Stimulated activated naive CD8-positive, alpha-beta T cell treated with anti-CD3 and anti-CD28 coated beads, Interleukin-15, Interleukin-2, amounts not matched to agents 100 ng/mL and 50 ng/mL, for 24 hours (primary cell): ENCODE results near the gene HNRNPH2.

Experiments
- H3K27ac Mint-ChIP-seq: one replicate; pipeline ENCODE4 v1.8.0; 2021; ENCODE audit warnings: mild to moderate bottlenecking, mixed read lengths
- H3K27me3 Mint-ChIP-seq: one replicate; pipeline ENCODE4 v1.8.0; 2021; ENCODE audit warnings: mixed read lengths
- H3K36me3 Mint-ChIP-seq: one replicate; pipeline ENCODE4 v1.8.0; 2021; ENCODE audit warnings: low read depth, mixed read lengths
- H3K4me1 Mint-ChIP-seq: one replicate; pipeline ENCODE4 v1.8.0; 2021; ENCODE audit warnings: low read depth, mixed read lengths
- H3K4me3 Mint-ChIP-seq: one replicate; pipeline ENCODE4 v1.8.0; 2021; ENCODE audit warnings: mild to moderate bottlenecking, mixed read lengths
- H3K9me3 Mint-ChIP-seq: one replicate; pipeline ENCODE4 v1.8.0; 2021; ENCODE audit warnings: mixed read lengths

The HNRNPH2 gene, protein sequence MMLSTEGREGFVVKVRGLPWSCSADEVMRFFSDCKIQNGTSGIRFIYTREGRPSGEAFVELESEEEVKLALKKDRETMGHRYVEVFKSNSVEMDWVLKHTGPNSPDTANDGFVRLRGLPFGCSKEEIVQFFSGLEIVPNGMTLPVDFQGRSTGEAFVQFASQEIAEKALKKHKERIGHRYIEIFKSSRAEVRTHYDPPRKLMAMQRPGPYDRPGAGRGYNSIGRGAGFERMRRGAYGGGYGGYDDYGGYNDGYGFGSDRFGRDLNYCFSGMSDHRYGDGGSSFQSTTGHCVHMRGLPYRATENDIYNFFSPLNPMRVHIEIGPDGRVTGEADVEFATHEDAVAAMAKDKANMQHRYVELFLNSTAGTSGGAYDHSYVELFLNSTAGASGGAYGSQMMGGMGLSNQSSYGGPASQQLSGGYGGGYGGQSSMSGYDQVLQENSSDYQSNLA

DNA sequence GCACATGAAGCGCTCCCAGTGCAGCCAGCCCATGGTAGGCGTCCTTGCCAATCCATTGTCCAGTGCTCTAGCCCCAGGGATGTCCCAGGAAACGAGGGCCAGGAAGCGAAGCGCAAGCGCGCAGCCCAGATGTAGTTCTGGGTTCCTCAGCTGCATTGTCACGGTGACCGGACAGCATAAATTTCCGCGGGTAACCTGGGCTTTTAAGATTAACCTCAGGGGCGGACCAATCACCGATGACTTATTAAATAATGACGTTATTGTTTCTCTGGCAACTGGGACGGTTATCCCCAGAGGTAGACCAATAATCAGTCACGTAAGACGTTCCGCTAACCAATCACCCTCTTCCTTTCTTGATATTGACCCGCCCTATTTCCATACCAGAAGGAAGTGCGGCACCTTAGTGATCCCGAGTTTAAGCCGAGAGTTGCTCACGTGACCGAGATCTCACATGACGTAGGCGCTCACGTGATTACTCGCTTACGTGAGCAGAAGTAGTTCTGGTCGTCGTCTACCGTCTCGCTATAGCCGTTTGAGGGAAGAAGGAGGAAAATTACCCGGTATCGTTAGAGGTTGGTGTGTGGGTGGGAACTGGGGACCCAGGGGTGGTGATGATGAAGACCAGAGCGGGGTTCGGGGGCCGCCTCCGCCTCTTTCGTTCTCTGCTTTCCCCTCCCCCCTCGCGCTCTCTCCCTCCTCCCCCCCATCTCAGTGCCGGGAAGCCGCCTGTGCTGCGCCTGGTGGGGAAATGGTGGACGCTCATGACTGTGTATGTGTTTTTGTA lies at the start of gene HNRNPH2, which contains the start of gene GLA:
Gene HNRNPH2 (plus strand): TSS at position 475 of the 784 bp plus-strand sequence. CDS start 3,767 bp downstream, outside the sequence.
Gene GLA (minus strand): TSS at position 178 of the 784 bp plus-strand sequence. CDS start 22 bp downstream, at position 156.
- Mint-ChIP-seq H3K4me3 (peak within 1 kb of the TSS; percentile 95), H3K4me1 (peaks cover 31% of the 10 kb centered on the region), H3K9me3 (no peaks in the 10 kb centered on the region), H3K27me3 (no peaks in the 10 kb centered on the region), H3K36me3 (peaks cover 29% of the 10 kb centered on the region), H3K27ac (peak within 1 kb of the TSS; percentile 96)

DNA sequence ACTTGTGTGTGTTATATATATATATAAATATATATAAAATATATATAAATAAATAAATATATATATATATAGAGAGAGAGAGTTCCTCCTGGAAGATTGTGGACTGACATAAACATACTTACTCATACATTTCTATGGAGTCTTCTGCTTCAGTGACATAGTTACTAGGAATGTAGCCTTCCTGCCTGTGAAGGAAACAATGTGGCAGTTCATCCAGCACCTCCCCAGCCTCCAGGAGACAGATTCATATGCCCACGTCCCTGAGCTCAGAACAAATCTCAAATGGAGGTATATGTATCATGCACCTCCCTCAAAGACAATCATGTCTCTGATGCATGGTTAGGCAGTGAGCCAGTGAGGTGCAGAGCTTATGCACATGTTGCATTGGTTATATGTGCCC lies 48.1 kb upstream of the HNRNPH2 start:
- Mint-ChIP-seq H3K27me3 (no peaks in the 10 kb centered on the region), H3K9me3 (no peaks in the 10 kb centered on the region), H3K27ac (no peak overlapping the region), H3K36me3 (no peaks in the 10 kb centered on the region), H3K4me1 (peaks cover 3% of the 10 kb centered on the region), H3K4me3 (no peak overlapping the region)

DNA sequence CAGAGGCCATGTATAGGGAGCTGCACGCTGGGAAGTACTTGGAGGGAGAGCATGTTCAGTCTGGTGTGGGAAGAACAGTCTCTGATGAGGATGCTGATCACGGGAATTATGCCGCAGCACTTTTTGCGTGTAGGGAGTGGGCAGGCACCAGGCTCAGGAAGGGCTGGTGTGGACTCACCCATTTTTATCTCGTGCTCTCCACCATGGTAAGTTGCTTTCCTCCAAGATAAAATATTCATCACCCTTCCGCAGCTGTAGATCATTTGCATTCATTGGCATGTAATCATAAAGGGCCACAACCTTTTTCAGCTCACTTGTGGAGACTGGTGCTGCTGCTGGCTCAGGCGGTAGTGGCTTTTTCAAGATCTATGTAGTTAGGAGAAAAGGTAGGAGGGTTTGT lies 47.6 kb upstream of the HNRNPH2 start:
- no peaks in the 10 kb centered on the region for H3K27me3 Mint-ChIP-seq
- no peak overlapping the region for H3K27ac Mint-ChIP-seq
- no peaks in the 10 kb centered on the region for H3K36me3 Mint-ChIP-seq
- H3K4me3 Mint-ChIP-seq, result no peak overlapping the region
- no peaks in the 10 kb centered on the region for H3K9me3 Mint-ChIP-seq
- peaks cover 3% of the 10 kb centered on the region for H3K4me1 Mint-ChIP-seq

DNA sequence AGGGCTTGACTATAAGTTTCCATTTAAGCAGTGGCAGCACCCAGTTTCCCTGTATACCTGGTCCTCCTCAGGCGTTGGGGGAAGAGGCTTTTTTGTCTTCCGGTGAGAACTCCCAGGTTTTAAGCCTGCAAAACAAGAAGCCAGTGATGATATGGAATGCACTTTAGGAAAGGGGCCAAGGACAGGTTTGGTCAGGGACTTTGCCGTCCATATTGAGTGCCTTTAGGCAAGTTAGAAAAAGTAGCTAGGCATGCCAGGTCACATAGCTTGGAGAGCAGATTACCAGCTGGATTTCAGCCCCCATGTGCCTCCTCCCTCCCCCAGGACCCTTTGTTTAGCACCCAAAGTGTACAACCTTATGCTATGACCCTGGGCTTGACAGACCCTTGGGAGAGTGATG lies 45.9 kb upstream of the HNRNPH2 start:
- no peaks in the 10 kb centered on the region for H3K27me3 Mint-ChIP-seq
- H3K4me1 Mint-ChIP-seq, result peaks cover 3% of the 10 kb centered on the region
- H3K9me3 Mint-ChIP-seq, result no peaks in the 10 kb centered on the region
- H3K27ac Mint-ChIP-seq, result no peak overlapping the region
- no peak overlapping the region for H3K4me3 Mint-ChIP-seq
- no peaks in the 10 kb centered on the region for H3K36me3 Mint-ChIP-seq

DNA sequence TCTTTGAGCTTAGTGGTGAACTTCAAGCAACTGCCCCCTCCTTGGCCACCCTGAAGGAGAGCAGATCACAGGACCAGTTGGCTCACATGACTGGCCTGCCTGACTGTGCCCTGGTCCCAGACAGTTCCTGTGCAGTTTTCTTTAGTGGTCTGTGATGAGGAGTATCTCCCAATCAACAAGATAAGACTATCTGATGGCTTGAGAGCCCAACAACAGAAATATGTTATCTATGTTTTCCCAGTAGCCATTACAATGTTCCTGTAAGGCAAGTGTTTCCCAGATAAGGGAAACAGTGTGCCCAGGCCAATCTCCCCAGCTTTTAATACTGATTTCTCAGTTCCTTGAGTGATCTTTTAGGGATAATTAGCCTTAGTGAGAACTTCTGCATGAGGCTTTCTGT lies 45.3 kb upstream of the HNRNPH2 start:
- no peaks in the 10 kb centered on the region for H3K9me3 Mint-ChIP-seq
- H3K4me3 Mint-ChIP-seq, result no peak overlapping the region
- H3K27me3 Mint-ChIP-seq, result no peaks in the 10 kb centered on the region
- peaks cover 3% of the 10 kb centered on the region for H3K4me1 Mint-ChIP-seq
- H3K27ac Mint-ChIP-seq, result no peak overlapping the region
- H3K36me3 Mint-ChIP-seq, result no peaks in the 10 kb centered on the region

DNA sequence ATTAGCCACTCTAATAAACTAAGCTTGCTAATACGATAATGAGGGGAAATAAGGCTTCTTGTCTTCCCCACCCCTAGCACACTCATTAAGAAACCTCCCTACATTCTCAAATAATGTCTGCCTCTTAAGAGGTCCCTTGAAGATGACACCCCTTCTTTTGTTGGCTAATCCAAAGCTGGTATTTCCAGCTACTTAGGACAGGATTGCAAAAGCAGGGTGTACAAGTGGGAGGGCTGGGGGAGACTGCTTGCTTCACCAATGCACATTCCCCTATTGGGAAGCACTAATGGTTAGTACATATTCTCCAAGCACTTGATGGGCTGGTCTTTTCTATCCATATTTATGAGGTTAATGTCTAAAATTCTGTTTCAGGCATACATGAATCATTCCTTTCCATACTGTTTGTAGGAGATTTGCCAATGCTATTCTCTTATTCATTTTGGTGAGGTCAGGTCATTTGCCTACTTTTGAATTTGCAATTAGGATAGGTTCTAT lies 42.7 kb upstream of the HNRNPH2 start:
- Mint-ChIP-seq H3K9me3 (no peaks in the 10 kb centered on the region), H3K4me1 (no peaks in the 10 kb centered on the region), H3K27ac (no peak overlapping the region), H3K36me3 (no peaks in the 10 kb centered on the region), H3K4me3 (no peak overlapping the region), H3K27me3 (no peaks in the 10 kb centered on the region)

DNA sequence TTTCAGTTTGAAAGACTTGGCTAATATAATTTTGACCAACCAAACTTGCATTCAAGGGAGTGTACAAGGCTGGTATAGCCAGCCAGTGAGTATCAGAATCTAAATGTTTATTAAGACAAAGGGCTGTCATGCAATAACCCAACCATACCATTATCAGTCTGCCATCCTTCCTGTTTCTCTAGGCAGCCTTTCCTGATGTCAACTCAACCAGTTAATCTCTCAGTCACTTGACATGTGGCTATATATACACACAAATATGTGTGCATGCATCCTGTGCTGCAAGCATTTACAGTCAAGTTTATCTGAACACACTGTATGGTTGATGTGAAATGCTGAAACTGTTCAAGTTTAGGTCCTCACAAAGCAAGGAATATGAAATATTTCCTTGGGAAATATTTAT lies 39.2 kb upstream of the HNRNPH2 start:
- H3K36me3 Mint-ChIP-seq, result no peaks in the 10 kb centered on the region
- H3K27ac Mint-ChIP-seq, result no peak overlapping the region
- H3K9me3 Mint-ChIP-seq, result no peaks in the 10 kb centered on the region
- no peak overlapping the region for H3K4me3 Mint-ChIP-seq
- no peaks in the 10 kb centered on the region for H3K4me1 Mint-ChIP-seq
- no peaks in the 10 kb centered on the region for H3K27me3 Mint-ChIP-seq

DNA sequence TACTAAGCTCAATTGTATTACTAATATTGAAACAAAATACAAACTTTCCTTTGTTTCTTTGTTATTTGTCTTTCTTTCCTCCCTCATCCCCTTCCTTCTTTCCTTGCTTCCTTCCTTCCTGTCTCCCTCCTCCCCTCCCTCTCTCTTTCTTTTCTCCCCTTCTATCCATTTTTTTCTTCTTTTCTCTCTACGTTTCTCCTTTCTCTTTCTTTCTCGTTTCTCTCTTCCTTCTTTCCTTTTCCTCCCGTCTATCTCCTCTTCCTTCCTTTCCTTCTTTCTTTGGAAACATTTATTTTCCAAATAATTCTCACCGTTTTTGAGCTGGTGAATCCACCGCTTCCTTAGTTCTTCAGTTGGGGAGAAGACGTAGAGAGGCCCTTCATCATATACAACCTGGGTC lies 38.3 kb upstream of the HNRNPH2 start:
- no peaks in the 10 kb centered on the region for H3K36me3 Mint-ChIP-seq
- H3K4me3 Mint-ChIP-seq, result no peak overlapping the region
- no peaks in the 10 kb centered on the region for H3K27me3 Mint-ChIP-seq
- H3K27ac Mint-ChIP-seq, result no peak overlapping the region
- H3K9me3 Mint-ChIP-seq, result no peaks in the 10 kb centered on the region
- H3K4me1 Mint-ChIP-seq, result no peaks in the 10 kb centered on the region

DNA sequence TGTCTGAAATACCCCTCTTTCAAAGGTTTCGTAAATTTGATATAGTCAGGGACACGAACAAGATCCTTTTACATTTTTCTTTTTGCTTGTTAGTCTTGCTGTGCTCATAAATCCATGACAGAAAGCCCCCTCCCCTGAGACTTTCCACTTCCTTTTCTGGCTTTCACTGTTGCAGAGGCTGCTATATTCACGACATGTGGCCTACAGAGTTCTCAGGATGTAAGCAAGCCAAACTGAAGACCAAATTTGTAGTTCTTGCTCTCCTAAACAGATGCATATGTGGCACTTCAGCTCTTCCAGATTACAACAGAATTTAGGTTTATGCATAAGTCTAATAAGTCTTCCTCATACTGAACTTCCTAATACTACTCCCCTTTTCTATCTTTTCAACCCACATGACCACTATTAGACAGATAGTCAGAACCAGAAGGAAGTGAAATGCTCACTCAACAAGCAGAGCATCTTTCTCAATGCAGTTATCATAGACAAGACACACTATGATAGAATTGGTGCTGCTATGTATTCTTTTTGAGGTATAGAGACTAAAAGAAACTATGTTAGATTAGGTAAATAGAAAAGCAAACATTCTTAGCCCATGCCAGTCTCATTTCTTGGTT lies 37.0 kb upstream of the HNRNPH2 start:
- H3K9me3 Mint-ChIP-seq, result no peaks in the 10 kb centered on the region
- H3K4me3 Mint-ChIP-seq, result no peak overlapping the region
- H3K4me1 Mint-ChIP-seq, result peaks cover 4% of the 10 kb centered on the region
- no peak overlapping the region for H3K27ac Mint-ChIP-seq
- H3K36me3 Mint-ChIP-seq, result no peaks in the 10 kb centered on the region
- no peaks in the 10 kb centered on the region for H3K27me3 Mint-ChIP-seq

DNA sequence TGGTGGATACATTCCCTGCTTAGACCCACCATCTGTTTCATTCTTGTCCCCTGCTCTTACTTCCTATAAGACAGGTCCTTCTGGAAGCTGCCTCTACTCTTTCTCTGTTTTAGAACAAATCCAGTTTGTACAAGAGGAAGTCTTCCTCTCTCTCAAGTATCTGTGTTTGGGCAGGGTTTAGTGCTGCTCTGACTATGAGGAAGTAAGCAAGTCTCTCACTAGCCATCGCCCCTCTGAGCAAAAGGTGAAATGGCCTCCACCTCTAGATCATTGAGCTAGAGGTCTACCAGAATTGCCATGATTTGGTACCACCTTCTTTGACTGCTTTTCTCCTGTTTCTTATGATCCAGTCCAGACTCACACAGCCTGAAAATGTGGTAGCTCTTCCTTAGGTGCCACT lies 30.5 kb upstream of the HNRNPH2 start:
- no peak overlapping the region for H3K27ac Mint-ChIP-seq
- peaks cover 8% of the 10 kb centered on the region for H3K4me1 Mint-ChIP-seq
- no peak overlapping the region for H3K4me3 Mint-ChIP-seq
- peaks cover 3% of the 10 kb centered on the region for H3K27me3 Mint-ChIP-seq
- H3K9me3 Mint-ChIP-seq, result no peaks in the 10 kb centered on the region
- no peaks in the 10 kb centered on the region for H3K36me3 Mint-ChIP-seq

DNA sequence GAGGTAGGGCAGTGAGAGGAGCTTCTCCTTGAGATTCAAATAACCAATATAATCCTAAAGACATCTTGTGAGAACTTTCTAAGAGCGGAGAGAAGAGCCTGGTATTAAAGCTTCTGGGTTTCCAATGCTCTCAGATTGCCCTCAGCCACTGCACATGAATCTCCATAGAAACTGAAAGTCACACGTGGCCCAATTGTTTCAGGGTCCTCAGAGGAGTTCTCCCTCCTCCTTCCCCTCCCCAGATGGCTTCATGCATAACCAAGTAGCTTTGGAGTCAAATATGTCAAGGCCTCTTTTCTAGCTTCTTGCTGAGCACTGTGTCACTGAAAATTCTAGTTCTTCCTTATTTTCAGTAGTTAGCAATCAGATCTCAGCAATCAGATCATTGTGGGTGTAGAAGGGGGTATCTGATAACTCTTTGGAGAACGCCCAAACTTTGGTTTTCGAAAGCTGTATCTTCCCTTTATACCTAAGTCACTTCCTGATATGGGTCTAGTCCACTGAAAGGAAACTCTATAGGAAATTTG lies 24.3 kb upstream of the HNRNPH2 start:
- Mint-ChIP-seq H3K27me3 (peaks cover 3% of the 10 kb centered on the region), H3K4me1 (peaks cover 11% of the 10 kb centered on the region), H3K36me3 (no peaks in the 10 kb centered on the region), H3K4me3 (peak overlapping the region; percentile 41), H3K9me3 (no peaks in the 10 kb centered on the region), H3K27ac (no peak overlapping the region)

DNA sequence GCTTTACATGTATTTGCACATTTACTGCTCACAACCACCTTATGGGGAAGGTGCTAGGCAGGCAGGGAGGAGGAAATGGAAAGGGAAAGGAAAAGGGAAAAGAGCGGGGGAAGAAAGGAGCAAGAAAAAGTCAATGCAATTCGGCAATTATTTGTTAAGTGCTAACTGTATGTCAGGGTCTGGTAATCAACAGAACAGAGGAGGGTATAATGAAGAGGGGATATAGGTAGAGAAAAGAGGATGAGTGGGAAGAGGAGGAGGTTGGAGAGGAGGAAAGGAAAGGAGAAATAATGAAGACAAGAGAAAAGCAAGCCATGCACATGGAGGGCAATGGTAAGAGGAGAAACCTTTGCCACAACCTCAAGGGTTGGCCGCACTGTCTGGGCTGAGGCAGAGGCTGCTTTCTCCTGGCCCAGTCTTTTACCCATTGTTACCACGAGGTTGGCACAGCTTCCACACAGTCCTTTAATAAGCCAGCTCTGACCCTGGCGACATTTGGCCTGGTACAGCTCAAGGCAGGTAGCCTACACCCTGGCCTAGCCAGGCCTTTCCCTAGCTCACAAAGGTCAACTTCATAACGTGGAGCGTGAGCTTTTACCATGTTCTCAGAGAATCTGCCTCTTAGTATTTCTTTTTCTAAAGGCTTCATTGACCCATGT lies 22.9 kb upstream of the HNRNPH2 start:
- no peaks in the 10 kb centered on the region for H3K27me3 Mint-ChIP-seq
- H3K36me3 Mint-ChIP-seq, result no peaks in the 10 kb centered on the region
- H3K4me3 Mint-ChIP-seq, result peak overlapping the region; percentile 75
- H3K9me3 Mint-ChIP-seq, result no peaks in the 10 kb centered on the region
- no peak overlapping the region for H3K27ac Mint-ChIP-seq
- peaks cover 11% of the 10 kb centered on the region for H3K4me1 Mint-ChIP-seq

DNA sequence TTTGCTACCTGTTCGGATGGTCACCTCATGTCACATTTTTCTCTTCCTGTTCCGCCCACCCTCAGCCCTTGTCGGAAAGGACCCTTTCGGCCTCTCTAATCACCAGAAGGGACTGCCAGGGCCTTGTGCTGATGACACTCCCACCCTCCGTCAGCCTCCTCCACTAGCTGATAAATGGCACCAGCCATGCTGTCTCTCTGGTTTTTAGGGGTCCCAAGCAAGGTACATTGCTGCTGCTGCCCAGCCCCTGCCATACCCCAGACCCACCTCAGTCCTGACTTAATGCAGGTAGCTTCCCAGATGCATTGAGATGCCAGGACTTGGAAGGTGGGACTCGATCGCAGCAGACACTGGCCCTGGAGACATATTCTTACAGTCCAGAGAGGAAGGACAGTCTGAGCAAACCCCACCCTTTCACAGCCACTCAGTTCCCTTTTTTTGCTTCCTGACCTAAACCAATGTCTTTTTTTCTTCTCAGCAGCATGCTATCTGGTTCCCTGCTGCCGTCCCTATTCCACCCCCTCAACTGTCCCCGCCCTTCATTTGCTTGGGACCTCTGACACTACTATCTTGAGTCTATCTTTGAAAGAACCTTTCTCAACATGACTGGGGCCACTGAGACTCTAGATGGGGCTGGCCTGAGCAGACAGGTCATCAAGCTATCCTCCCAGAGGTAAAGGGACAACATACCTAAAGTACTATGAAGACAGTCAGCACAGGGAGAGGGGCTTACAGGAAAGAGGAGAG lies 22.1 kb upstream of the HNRNPH2 start, which contains the start of gene BTK:
Gene BTK (minus strand): TSS at position 397 of the 747 bp plus-strand sequence. CDS start 10,907 bp downstream, outside the sequence.
- Mint-ChIP-seq H3K27ac (peak within 1 kb of the TSS; percentile 74), H3K4me1 (peaks cover 11% of the 10 kb centered on the region), H3K9me3 (no peaks in the 10 kb centered on the region), H3K4me3 (peak within 1 kb of the TSS; percentile 75), H3K36me3 (peaks cover 2% of the 10 kb centered on the region), H3K27me3 (no peaks in the 10 kb centered on the region)

DNA sequence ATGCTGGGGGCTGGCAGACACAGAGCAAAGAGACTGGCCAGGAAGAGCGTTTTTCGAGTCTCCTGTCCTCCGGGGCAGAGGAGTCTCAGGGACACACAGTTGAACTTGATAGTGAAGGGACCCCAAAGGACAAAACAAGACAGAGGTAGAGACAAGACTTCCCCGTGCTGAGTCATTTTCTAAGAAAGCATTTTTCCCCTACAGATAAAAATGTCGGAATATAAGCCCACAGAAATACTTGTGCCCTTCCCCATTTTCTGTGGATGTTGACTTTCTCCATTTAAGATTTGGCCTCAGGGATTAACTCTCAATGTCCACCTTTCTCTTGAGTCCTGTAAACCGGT lies 21.5 kb upstream of the HNRNPH2 start:
- Mint-ChIP-seq H3K27me3 (no peaks in the 10 kb centered on the region), H3K4me1 (peaks cover 11% of the 10 kb centered on the region), H3K9me3 (no peaks in the 10 kb centered on the region), H3K36me3 (peaks cover 7% of the 10 kb centered on the region), H3K4me3 (peak overlapping the region; percentile 75), H3K27ac (peak overlapping the region; percentile 74)
